ENCODE measurements around the gene IL1RL2.
A peak's percentile ranks its signal among the peaks of the same experiment; 100 is the strongest.

The IL1RL2 gene

GRCh38 chr2:102238778-102239177, 52.0 kb downstream of the IL1RL2 start:
- DNase-seq (ENCODE audit: low read depth), result no peak

GRCh38 chr2:102239344-102239743, 52.5 kb downstream of the IL1RL2 start:
- DNase-seq (ENCODE audit: low read depth), result no peak

- DNase-seq (ENCODE audit: low read depth), result peak; percentile 82
Measured at GRCh38 chr2:102240640-102241370, 54.0 kb downstream of the IL1RL2 start.

GRCh38 chr2:102241616-102242305, 54.9 kb downstream of the IL1RL2 start:
- DNase-seq (ENCODE audit: low read depth), result no peak

- DNase-seq (ENCODE audit: low read depth), result no peak
Measured at GRCh38 chr2:102245266-102246151, 58.7 kb downstream of the IL1RL2 start.

GRCh38 chr2:102250278-102250821, 63.5 kb downstream of the IL1RL2 start:
- no peak for DNase-seq (ENCODE audit: low read depth)

- DNase-seq (ENCODE audit: low read depth), result peak; percentile 72
Measured at GRCh38 chr2:102251042-102251848, 64.4 kb downstream of the IL1RL2 start.

- DNase-seq (ENCODE audit: low read depth), result no peak
Measured at GRCh38 chr2:102251849-102252203, 65.0 kb downstream of the IL1RL2 start.

- no peak for DNase-seq (ENCODE audit: low read depth)
Measured at GRCh38 chr2:102252236-102252635, 65.4 kb downstream of the IL1RL2 start.

GRCh38 chr2:102253140-102253752, 66.4 kb downstream of the IL1RL2 start:
- no peak for DNase-seq (ENCODE audit: low read depth)

- DNase-seq (ENCODE audit: low read depth), result no peak
Measured at GRCh38 chr2:102253753-102254150, 66.9 kb downstream of the IL1RL2 start.

- no peak for DNase-seq (ENCODE audit: low read depth)
Measured at GRCh38 chr2:102256276-102256675, 69.5 kb downstream of the IL1RL2 start.

GRCh38 chr2:102256874-102257462, 70.1 kb downstream of the IL1RL2 start:
- no peak for DNase-seq (ENCODE audit: low read depth)

- DNase-seq (ENCODE audit: low read depth), result no peak
Measured at GRCh38 chr2:102258025-102258385, 71.2 kb downstream of the IL1RL2 start.

- DNase-seq (ENCODE audit: low read depth), result no peak
Measured at GRCh38 chr2:102258386-102259074, 71.7 kb downstream of the IL1RL2 start.

- DNase-seq (ENCODE audit: low read depth), result no peak
Measured at GRCh38 chr2:102261467-102262135, 74.8 kb downstream of the IL1RL2 start.

- DNase-seq (ENCODE audit: low read depth), result no peak
Measured at GRCh38 chr2:102262216-102263129, 75.7 kb downstream of the IL1RL2 start.

- DNase-seq (ENCODE audit: low read depth), result no peak
Measured at GRCh38 chr2:102264952-102265351, 78.1 kb downstream of the IL1RL2 start.

- DNase-seq (ENCODE audit: low read depth), result no peak
Measured at GRCh38 chr2:102266204-102266603, 79.4 kb downstream of the IL1RL2 start.
